Pons (tissue), 1 donor: ENCODE data around the gene IGFL2.
"Not testable (repeated sequence)": the region's sequence is repeated elsewhere in the genome, so short reads cannot be mapped to it uniquely, and the experiment has no call there.

ENCODE experiments used
- DNase-seq: peaks from one replicate; pipeline ENCODE4 v3.0.0-alpha.2; 2016; ENCODE audit warnings: low spot score

IGFL2 gene

GRCh38 chr19:46189971-46190888, 42.2 kb downstream of the IGFL2 start:
- no peak for DNase-seq

GRCh38 chr19:46191356-46191755, 43.3 kb downstream of the IGFL2 start:
- DNase-seq: no peak

GRCh38 chr19:46191972-46192371, 43.9 kb downstream of the IGFL2 start:
- DNase-seq: no peak

GRCh38 chr19:46192626-46192991, 44.6 kb downstream of the IGFL2 start:
- DNase-seq: not testable (repeated sequence)

GRCh38 chr19:46192992-46193650, 45.1 kb downstream of the IGFL2 start:
- peak; percentile 46 for DNase-seq

GRCh38 chr19:46193678-46194077, 45.6 kb downstream of the IGFL2 start:
- no peak for DNase-seq

GRCh38 chr19:46195104-46195503, 47.1 kb downstream of the IGFL2 start:
- no peak for DNase-seq

- not testable (repeated sequence) for DNase-seq
Observed at GRCh38 chr19:46195919-46196318, 47.9 kb downstream of the IGFL2 start.

- DNase-seq: no peak
Observed at GRCh38 chr19:46196410-46197124, 48.5 kb downstream of the IGFL2 start.

GRCh38 chr19:46197314-46198070, 49.5 kb downstream of the IGFL2 start:
- no peak for DNase-seq

GRCh38 chr19:46198756-46199155, 50.7 kb downstream of the IGFL2 start:
- no peak for DNase-seq

- peak; percentile 49 for DNase-seq
Observed at GRCh38 chr19:46201454-46202310, 53.6 kb downstream of the IGFL2 start.

- DNase-seq: no peak
Observed at GRCh38 chr19:46202426-46202825, 54.4 kb downstream of the IGFL2 start.

- peak; percentile 40 for DNase-seq
Observed at GRCh38 chr19:46202872-46203860, 55.1 kb downstream of the IGFL2 start.

- DNase-seq: no peak
Observed at GRCh38 chr19:46204008-46204407, 56.0 kb downstream of the IGFL2 start.

- no peak for DNase-seq
Observed at GRCh38 chr19:46205183-46205984, 57.3 kb downstream of the IGFL2 start.

- DNase-seq: no peak
Observed at GRCh38 chr19:46206176-46206575, 58.1 kb downstream of the IGFL2 start.

GRCh38 chr19:46206682-46207081, 58.6 kb downstream of the IGFL2 start:
- no peak for DNase-seq

- not testable (repeated sequence) for DNase-seq
Observed at GRCh38 chr19:46207858-46208257, 59.8 kb downstream of the IGFL2 start.
